Renal cortical epithelial cell (primary cell): ENCODE data around the gene AGAP1. TPM values are rescaled to one million over a fixed set of nuclear protein-coding genes. Genes with fewer than 3 reads are reported as not detected.

Experiments used
- DNase-seq: peaks from one replicate; pipeline ENCODE4 v3.0.0-alpha.2; 2011; ENCODE audit warnings: low read depth
- total RNA-seq: library from RNA; depleted of rRNA; stranded (reverse); fragments of >200 nt; gene quantifications from 2 replicates; pipeline ENCODE4 v1.2.3, GENCODE V29; 2014

AGAP1 gene
- total RNA-seq, 1 donor from 2014 or later = 17.6 TPM

DNA sequence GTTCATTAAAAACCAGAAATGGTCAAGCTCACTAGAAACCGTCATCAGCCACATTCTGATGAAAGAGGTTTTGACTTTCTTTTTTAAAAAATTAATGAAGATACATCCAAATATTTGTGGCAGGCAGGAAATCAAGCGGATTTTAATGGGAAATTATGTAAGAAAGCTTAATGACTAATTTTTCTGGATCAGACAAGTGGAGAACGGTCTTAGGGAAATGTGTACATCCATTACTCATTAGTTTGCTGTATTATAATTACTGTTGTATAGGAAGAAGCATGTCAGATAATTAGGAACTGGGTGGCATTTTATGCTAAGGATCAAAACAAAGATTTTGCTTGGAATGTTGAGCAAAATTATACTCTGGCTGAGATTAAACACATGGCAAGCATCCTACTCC is 39.4 kb downstream of the AGAP1 start:
- DNase-seq = no peak

GRCh38 chr2:235533616-235534385 is 40.0 kb downstream of the AGAP1 start:
- no peak for DNase-seq

GRCh38 chr2:235534678-235535422 is 41.0 kb downstream of the AGAP1 start:
- DNase-seq = peak; percentile 6

DNA sequence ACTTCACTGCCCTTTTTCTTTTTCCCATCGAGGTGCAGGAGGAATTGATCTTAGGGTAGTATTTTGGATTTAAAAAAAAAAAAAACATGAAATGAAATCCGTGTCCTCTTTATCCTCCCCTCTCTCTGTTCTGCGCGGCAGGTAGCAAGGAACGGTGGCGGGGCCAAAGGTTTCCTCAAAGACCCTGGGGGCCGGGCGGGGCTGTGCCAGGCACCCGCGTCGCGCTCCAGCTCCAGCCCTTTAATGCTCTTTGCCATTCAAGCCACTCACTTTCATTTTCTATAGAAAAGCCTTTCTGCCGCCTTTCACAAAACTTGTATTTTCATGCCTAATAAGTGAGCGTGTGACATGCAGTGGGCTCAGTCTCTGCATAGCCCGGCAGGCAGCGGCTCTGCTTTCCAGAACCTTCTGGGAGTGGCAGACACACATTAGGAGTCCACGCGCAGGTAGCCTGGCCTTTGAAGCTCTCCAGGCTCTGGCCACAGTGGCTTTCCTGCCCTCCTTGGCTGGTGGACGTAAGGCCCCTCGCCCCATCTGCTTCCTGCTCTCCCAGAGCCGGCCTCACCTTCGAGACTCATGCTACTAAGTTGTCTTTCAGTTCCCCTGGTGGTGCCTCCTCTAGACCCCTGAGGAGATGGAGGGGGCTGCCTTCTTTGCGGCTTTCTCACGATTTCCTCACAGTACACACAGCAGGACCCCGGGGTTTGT is 41.7 kb downstream of the AGAP1 start:
- DNase-seq = no peak

DNA sequence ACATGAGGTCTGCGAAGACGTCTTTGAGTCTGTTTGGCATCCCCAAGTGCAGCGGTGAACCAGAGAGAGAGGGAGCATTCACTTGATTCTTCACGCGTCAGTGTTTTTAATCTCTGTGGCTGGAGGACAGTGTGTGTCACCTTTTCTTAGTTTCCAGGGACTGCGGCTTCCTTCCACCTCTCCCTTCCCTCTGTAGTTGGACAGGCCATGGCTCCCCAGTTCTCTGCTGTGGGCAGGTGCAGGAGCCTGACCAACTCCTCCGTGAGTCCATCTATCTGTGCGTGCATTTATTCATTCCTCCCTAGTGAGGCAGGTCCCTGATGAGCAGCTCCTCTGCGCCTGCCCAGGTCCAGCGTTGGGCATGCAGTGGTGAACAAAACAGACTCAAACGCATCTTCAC is 42.9 kb downstream of the AGAP1 start:
- no peak for DNase-seq

DNA sequence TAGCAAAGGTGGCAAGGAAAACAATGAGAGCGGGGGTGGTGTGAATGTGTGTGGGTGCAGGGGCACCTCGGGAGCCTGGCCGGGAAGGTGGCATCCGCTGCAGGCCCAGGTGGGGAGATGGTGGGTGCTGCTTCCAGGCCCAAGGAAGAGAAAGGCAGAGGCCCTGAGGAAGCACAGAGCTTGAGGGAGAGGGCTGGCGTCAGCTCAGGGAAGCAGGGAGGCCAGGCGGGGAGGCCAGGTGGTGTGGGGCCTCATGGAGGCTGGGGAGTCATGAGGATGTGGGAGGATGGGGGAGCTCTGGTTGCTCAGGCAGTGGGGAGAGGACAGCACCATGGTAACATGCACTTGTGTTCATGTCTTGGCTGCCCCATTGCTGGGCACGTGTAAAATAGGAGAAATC is 43.3 kb downstream of the AGAP1 start:
- DNase-seq = no peak

DNA sequence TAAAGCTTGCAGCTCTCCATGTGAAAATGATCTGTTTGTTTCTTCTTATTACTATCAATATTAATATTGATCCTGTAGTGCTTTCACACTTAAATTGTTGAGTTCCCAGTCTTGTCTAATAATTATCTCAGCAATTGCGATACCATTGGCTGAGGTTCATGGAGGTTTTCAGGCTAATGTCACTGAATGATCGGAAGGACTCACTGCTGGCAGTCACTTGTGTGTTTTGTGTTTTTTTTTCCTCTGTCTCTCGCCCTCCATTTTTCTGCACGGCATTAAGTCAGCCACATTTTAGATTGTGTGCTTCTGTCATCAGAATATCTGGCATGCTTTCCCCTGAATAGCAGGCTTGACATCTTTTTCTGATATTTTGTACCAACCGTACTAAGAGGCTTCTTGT is 43.7 kb downstream of the AGAP1 start:
- no peak for DNase-seq

DNA sequence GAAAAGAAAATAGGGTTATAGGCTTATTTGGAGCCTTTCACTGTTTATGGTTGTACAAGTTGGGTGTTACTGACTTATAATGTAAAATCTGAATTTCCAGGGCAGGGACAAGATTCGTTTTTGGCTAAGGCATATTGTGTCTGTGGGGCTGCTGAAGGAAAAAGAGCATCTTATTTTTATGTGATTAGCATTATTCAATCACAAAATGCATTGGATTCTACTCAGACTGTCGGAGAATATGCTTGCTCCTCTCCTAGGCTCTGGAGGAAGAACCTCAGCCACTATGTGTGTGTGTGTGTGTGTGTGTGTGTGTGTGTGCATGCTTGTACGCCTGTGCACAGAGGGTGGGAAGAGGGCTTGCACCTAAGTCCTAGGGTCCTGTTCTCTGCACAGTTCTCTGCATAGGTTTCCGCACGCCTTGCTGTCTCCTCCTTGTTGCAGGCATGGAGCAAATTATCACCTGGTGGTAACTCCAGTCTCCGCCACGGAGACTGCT is 44.3 kb downstream of the AGAP1 start:
- no peak for DNase-seq

- no peak for DNase-seq
Measured at GRCh38 chr2:235538981-235539380, 45.1 kb downstream of the AGAP1 start.

- no peak for DNase-seq
Measured at GRCh38 chr2:235539773-235540172, 45.9 kb downstream of the AGAP1 start.

DNA sequence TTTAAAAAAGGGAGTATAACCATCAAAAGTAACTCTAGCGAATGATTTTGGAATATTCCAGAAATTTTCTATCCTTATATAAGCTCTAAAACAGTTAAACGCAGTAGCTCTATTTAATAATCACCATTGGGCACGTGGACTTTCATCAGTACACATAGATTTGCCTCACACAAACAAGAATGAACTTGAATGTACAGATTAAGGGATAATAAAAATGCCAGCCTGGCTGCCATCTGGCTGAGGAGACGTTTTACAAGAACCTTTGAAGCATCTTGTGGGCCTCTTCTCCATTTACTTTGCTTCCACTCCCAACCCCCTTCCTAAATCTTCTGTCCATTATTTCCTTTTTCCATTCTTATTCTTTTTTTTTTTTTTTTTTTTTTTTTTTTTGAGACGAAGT is 47.2 kb downstream of the AGAP1 start:
- no peak for DNase-seq

- DNase-seq = no peak
Measured at GRCh38 chr2:235541838-235542549, 48.2 kb downstream of the AGAP1 start.

DNA sequence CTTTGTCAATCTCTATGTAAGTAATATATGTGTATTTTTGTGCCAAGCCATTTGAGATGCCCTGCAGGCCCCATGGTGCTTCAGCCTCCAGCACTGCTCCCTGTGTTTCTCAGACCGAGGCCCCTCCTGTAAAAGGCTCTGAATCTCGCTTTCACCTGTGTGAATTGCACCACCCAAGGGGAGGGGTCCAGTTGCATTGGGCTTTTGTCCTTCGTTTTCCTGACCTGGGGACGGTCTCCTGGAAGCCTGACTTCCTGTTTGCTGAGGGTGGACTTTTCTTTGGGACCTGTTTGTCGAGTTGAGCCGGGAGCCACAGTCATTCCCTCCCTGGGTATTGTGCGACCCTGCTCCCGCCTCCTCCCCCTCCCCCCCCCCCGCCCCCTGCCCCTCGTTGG is 48.9 kb downstream of the AGAP1 start:
- no peak for DNase-seq

- peak; percentile 36 for DNase-seq
Measured at GRCh38 chr2:235543128-235543750, 49.4 kb downstream of the AGAP1 start.

DNA sequence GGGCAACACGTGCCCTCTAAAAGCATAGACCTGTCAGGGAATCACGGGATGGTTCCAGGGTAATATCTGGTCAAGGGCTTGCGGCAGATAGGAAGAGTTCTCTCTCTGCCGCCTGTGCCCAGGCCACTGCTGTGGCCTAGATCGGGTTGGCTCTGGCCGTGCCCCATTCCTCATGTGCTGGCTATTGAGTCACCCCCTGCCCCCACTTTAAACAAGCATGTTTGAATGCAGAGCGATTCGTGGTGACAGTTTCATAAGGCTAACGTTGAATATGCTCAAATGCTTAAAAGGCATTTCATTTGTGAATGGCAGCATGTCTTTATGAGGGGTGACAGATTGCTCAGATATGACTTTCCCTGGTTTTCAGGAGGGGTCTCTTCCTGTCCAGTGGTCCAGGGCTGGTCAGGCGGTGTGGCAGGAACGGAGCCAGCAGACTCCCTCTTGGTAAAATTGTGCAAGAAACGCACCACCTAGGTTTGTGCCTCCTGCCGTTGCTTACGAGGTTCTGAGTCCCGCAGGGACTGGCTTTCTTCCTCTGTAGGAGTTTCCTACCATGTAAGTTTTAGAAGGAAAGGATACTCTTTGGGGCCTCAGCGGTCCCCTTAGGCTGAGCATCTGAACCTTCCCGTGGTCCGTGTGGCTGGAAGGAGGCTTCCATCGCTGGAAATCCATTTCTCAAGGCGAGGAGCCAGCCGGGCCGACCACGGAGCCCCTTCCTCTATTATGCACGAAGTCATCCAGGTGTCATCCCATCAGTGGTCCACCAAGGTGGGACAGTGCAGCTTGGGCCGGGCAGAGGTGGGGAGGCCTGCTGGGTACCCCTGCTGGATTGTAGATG is 50.2 kb downstream of the AGAP1 start:
- no peak for DNase-seq

GRCh38 chr2:235544689-235544969 is 50.8 kb downstream of the AGAP1 start:
- no peak for DNase-seq

DNA sequence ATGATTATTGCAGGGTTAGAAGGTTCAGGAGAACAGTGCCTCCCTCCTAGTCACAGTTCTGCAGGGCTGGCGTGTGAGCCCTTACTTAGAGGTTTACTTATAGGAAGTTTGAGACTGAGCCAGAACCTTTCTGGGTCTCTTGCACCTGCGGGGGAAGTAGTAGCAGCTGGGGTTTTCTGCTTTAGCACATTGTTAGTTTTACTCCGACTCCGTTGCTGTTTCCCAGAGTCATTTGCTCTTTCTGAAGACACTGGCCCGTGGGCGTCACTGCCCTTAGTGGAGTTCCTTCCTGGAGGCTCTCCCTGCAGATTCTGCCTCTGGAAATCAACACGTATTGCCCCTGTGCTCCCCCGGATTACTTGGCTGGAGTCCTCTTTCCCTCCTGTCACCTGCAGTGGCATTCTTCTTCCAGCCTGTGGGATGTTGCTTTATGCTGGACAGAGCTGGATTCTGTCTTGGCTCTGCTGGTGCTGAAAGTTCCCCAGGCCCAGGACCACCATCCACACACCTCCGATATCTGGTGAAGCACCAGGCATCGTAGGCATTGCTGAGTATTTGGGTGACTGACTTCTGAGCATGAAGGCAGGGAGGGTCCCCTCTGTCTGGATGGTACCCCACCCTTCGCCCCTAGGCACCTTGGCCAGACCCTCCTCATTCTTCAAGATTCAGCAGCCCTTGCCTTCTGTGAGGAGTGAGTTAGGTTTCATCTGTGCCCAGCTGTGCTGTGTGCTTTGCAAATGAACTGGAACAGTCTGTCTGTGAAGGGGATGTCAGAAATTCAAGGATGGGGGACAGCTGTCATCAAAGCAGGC is 51.7 kb downstream of the AGAP1 start:
- no peak for DNase-seq

- DNase-seq = no peak
Measured at GRCh38 chr2:235546151-235546435, 52.2 kb downstream of the AGAP1 start.

- DNase-seq = no peak
Measured at GRCh38 chr2:235546436-235546835, 52.6 kb downstream of the AGAP1 start.

- DNase-seq = no peak
Measured at GRCh38 chr2:235549735-235550377, 56.0 kb downstream of the AGAP1 start.
